Heart right ventricle (tissue), 16 donors: Measurements from ENCODE around the gene LDLRAD2. TPM values are rescaled to one million over a fixed set of nuclear protein-coding genes. Genes with fewer than 3 reads are reported as not detected.

Experiments
- ATAC-seq, 8 donors: fragments of 200-7000 bp; cut with Tn5 transposase; one replicate each; pipeline ENCODE4 v1.9.1; 2020; ENCODE audit warnings: mild to moderate bottlenecking in 8 of 8, moderate library complexity in 8 of 8, moderate number of reproducible peaks in 1 of 8
- DNase-seq, 2 donors: peaks; one replicate each; pipeline ENCODE4 v3.0.0-alpha.2; 2020
- H3K27ac ChIP-seq, 10 donors: fragments of 200-600 bp; sonication (generic) in 2 of 10; one replicate each; pipeline versions ENCODE4 v1.5.0 to v1.8.0; 2020 to 2022; ENCODE audit warnings: mild to moderate bottlenecking in 3 of 10
- H3K27me3 ChIP-seq, 7 donors: fragments of 200-600 bp; one replicate each; pipeline ENCODE4 v1.8.0; 2021 to 2022; ENCODE audit warnings: mild to moderate bottlenecking in 2 of 7
- H3K36me3 ChIP-seq, 9 donors: fragments of 200-600 bp; sonication (generic) in 1 of 9; one replicate each; pipeline versions ENCODE4 v1.5.0 to v1.8.0; 2020 to 2022; ENCODE audit warnings: mild to moderate bottlenecking in 2 of 9
- H3K4me1 ChIP-seq, 9 donors: fragments of 200-600 bp; sonication (generic) in 1 of 9; one replicate each; pipeline versions ENCODE4 v1.5.0 to v1.8.0; 2020 to 2022; ENCODE audit warnings: mild to moderate bottlenecking in 4 of 9
- H3K4me3 ChIP-seq, 10 donors: fragments of 200-600 bp; sonication (generic) in 2 of 10; one replicate each; pipeline versions ENCODE4 v1.5.0 to v1.8.0; 2020 to 2022; ENCODE audit warnings: mild to moderate bottlenecking in 7 of 10, moderate library complexity in 2 of 10
- H3K9me3 ChIP-seq, 11 donors: fragments of 200-600 bp in 10 of 11; sonication (generic) in 2 of 11; one replicate each; pipeline versions ENCODE4 v1.5.0 to v1.8.0; 2013 to 2022; ENCODE audit warnings: mild to moderate bottlenecking in 2 of 11, control low read depth in 1 of 11, moderate library complexity in 1 of 11
- CTCF ChIP-seq, 9 donors: fragments of 200-600 bp; sonication (generic) in 2 of 9; IDR thresholded peaks; one replicate each; pipeline versions ENCODE4 v1.5.0 to v1.8.0; 2021 to 2022; ENCODE audit warnings: antibody characterized with exemption in 9 of 9, mild to moderate bottlenecking in 5 of 9, moderate library complexity in 1 of 9
- WGBS, 2 donors: extraction: QIAGEN DNeasy Blood & Tissue Kit; methylation state at CpG; one replicate each; pipeline ENCODE4 v1.1.7; 2013; ENCODE audit warnings: inconsistent platforms in 1 of 2; 5-methylcytosine and 5-hydroxymethylcytosine counted together
- intact Hi-C, 10 donors: fragments of 100-400 bp; cut with DNase I; formaldehyde crosslinking; loops; one replicate each; pipeline versions ENCODE4 v1.11.1 to v1.14.2; 2022
- polyA plus RNA-seq, 2 donors: library from polyadenylated mRNA; stranded (reverse); fragments of 200-250 nt; gene quantifications; one replicate each; pipeline ENCODE4 v1.2.3, GENCODE V29; 2013
- total RNA-seq, 10 donors: library from RNA; stranded (reverse); fragmentation: NEBNext Ultra II Directional in 3 of 10; extraction: Animal tissue kit (Norgen Biotek cat#: 25700) in 3 of 10; gene quantifications; one replicate each; pipeline versions ENCODE4 v1.2.1 to v1.2.4, GENCODE V29; 2021 to 2023
- donor health status: Arrhythmogenic right ventricular cardiomyopathy.
- donor health status: ischemic (EF 13 %, LVEDD 7.1; RV severe dilation, severe dysfunction).
- donor health status: healthy with polysubstance abuse.
- donor health status: DM: no; HTN: yes; CAD: no.
- donor health status: DM: no; HTN: no; CAD: no.
- donor health status: ischemic (EF 25% LVEDD 6.9; RV normal size, moderate dysfunction).
- donor health status: ischemic (EF 25% LVEDD 5.7; RV mildly dilated, moderate dysfunction).
- donor health status: healthy.
- donor health status: DM: yes; HTN: yes; CAD: no.
- donor health status: Ischemic cardiomyopathy.
- donor health status: ischemic (EF 35%, LVEDD 5.7; RV mildly dilated, moderate dysfunction).
- donor health status: nonischemic (EF 11% LVEDD 7.7; RV severe dilation, severe dysfunction).
- donor health status: DM: yes; HTN: yes; CAD: no.
- donor health status: PGD.
- donor health status: ischemic (EF 29% LVEDD 5.4; RV normal size, mild dysfunction).
- donor health status: nonischemic (EF 23%, LVEDD 6.1; RV moderate dilation, normal function).

LDLRAD2 gene
- total and polyA plus RNA-seq, 12 donors: 0.05 to 5.8 (median 1.7) TPM; not detected in 8

GRCh38 chr1:21847223-21848205, 35.4 kb downstream of the LDLRAD2 start:
- no peaks in the 10 kb centered on the region for H3K4me1 ChIP-seq
- ATAC-seq: peak in 4 of 8 donors; percentile 2 to 23 (median 10)
- intact Hi-C loops: no loop called here
- TF ChIP-seq CTCF (IDR thresholded peaks at IDR 0.05): no peak
- no peaks in the 10 kb centered on the region for H3K27me3 ChIP-seq
- no peak for DNase-seq
- peaks cover 18 to 100% (median 98%) of the 10 kb centered on the region in 9 donors for H3K36me3 ChIP-seq
- no peaks in the 10 kb centered on the region for H3K9me3 ChIP-seq
- 90 to 92% methylated on average over 47 of the region's 47 CpGs for WGBS, 2 donors
- H3K27ac ChIP-seq: no peak overlapping the region
- no peak overlapping the region for H3K4me3 ChIP-seq

DNA sequence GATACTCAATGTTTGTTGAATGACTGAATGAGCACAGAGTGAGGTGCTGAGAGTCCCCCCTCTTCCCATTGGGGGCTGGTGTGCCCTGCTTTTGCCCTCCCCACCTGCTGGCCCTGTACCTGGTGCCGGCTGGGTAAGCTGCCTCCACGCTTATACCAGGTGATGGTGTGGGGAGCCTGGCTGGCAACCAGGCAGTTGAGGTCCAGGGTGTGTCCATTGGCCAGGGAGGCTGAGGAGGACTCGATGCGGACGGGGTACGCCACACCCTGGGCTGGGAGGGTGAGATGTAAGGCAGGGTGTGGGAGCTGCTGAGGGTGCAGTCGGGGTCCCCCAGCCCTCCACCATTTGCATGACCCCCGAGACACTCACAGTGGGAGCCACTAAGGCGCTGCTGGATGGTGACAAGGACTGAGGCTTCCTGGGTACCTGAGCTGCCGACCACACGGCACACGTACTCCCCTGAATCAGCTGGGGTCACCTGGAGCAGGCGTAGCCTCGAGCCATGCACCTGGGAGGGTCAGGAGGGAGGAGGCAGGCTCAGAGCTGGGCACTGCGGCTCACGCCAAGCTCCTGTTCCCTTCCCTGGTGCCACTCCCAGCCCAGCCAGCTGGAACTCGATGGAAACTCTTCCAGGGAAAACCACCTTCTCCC, 36.6 kb downstream of the LDLRAD2 start:
- no peak for DNase-seq
- H3K36me3 ChIP-seq: peaks cover 24 to 100% (median 98%) of the 10 kb centered on the region in 9 donors
- WGBS, 2 donors: 93 to 94% methylated on average over 17 of the region's 17 CpGs
- H3K27me3 ChIP-seq: no peaks in the 10 kb centered on the region
- H3K27ac ChIP-seq: no peak overlapping the region
- peak in 3 of 8 donors; percentile 1 to 5 (median 2) for ATAC-seq
- H3K4me1 ChIP-seq: no peaks in the 10 kb centered on the region
- TF ChIP-seq CTCF (IDR thresholded peaks at IDR 0.05): no peak
- intact Hi-C loops: no loop called here
- no peak overlapping the region for H3K4me3 ChIP-seq
- no peaks in the 10 kb centered on the region for H3K9me3 ChIP-seq

DNA sequence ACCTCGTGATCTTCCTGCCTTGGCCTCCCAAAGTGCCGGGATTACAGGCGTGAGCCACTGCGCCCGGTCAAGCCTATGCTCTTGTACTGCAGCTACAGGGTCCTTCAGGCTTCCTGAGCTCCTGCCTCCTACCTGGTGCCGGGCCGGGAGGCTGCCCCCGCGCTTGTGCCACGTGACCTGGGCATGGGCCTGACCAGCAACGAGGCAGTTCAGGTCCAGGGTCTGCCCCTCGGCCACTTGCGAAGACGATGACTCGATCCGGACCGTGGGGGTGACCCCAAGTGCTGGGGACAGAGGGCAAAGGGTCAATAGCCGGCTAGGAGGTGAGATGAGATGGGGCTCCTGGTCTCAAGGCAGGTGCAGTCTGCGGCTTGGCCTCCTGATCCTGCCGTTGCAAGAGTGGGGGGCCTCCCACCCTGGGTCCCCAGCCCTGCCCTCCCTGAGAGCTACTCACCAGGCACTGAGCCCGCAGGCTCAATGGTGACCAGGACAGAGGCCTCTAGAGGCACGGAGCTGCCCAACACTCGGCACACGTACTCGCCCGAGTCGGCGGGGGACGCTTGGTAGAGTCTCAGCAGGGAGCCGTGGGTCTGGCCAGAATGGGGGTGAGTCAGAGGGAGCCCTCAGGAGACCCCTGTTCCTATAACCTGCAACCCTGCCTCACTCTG, 38.0 kb downstream of the LDLRAD2 start:
- Histone ChIP-seq H3K36me3 (peaks cover 20 to 100% (median 98%) of the 10 kb centered on the region in 9 donors), H3K4me1 (no peaks in the 10 kb centered on the region), H3K27ac (no peak overlapping the region), H3K4me3 (no peak overlapping the region), H3K27me3 (no peaks in the 10 kb centered on the region), H3K9me3 (no peaks in the 10 kb centered on the region)
- no peak for DNase-seq
- TF ChIP-seq CTCF (IDR thresholded peaks at IDR 0.05): no peak
- intact Hi-C loops: no loop called here
- ATAC-seq: no peak
- 94 to 96% methylated on average over 30 of the region's 30 CpGs for WGBS, 2 donors
